ENCODE measurements around the gene HBP1. TPM values are rescaled to one million over a fixed set of nuclear protein-coding genes. Genes with fewer than 3 reads are reported as not detected.

HBP1 gene
- total RNA-seq, 2 donors from 2014 or later, result 30.3 to 48.8 TPM

GRCh38 chr7:107169120-107170050, 582 bp downstream of the HBP1 start:
- WGBS, 2 donors, result 0 to 1% methylated on average over 29 to 73 of the region's 73 CpGs
- Histone ChIP-seq H3K27ac (peak overlapping the region; percentile 96 to 100 (median 99)), H3K9me3 (no peaks in the 10 kb centered on the region), H3K4me1 (peaks cover 42% of the 10 kb centered on the region), H3K27me3 (no peaks in the 10 kb centered on the region), H3K36me3 (replicated peaks in 1 of 2; ENCODE audit: insufficient read depth in 1 of 2, low read depth in 2 of 2) (no peaks in the 10 kb centered on the region), H3K4me3 (peak overlapping the region; percentile 95 to 99)
- TF ChIP-seq POLR2A (IDR thresholded peaks at IDR 0.05) (peak; percentile 50 to 72 (median 69)), CTCF (IDR thresholded peaks at IDR 0.05) (peak in 4 of 7 experiments; percentile 16 to 45 (median 25))
- peak; percentile 71 for ATAC-seq
- DNase-seq, result peak; percentile 97 to 99 (median 98)
- intact Hi-C loops (cut with DNase I), result no loop called here

- TF ChIP-seq CTCF (IDR thresholded peaks at IDR 0.05), result no peak
- TF ChIP-seq POLR2A (IDR thresholded peaks at IDR 0.05), result peak in 1 of 3 donors; percentile 57
- DNase-seq, result no peak
- Histone ChIP-seq H3K36me3 (replicated peaks in 1 of 2; ENCODE audit: insufficient read depth in 1 of 2, low read depth in 2 of 2) (no peaks in the 10 kb centered on the region), H3K4me1 (peaks cover 51% of the 10 kb centered on the region), H3K27ac (peak overlapping the region; percentile 19 to 100 (median 99)), H3K4me3 (peak overlapping the region; percentile 95 to 99), H3K9me3 (no peaks in the 10 kb centered on the region), H3K27me3 (no peaks in the 10 kb centered on the region)
- no peak for ATAC-seq
- intact Hi-C loops (cut with DNase I), result no loop called here
- WGBS, 2 donors, result 8% methylated on average over 13 of the region's 13 CpGs
Observed at GRCh38 chr7:107170051-107170915, 1.5 kb downstream of the HBP1 start.

GRCh38 chr7:107171496-107171895, 2.7 kb downstream of the HBP1 start:
- Histone ChIP-seq H3K9me3 (no peaks in the 10 kb centered on the region), H3K36me3 (replicated peaks in 1 of 2; ENCODE audit: insufficient read depth in 1 of 2, low read depth in 2 of 2) (no peaks in the 10 kb centered on the region), H3K27me3 (no peaks in the 10 kb centered on the region), H3K4me3 (no peak overlapping the region), H3K4me1 (peaks cover 52% of the 10 kb centered on the region), H3K27ac (peak overlapping the region in 2 of 4 donors; percentile 21 to 100)
- TF ChIP-seq POLR2A (IDR thresholded peaks at IDR 0.05) (no peak), CTCF (IDR thresholded peaks at IDR 0.05) (no peak)
- no peak for DNase-seq
- 85 to 88% methylated on average over 12 of the region's 12 CpGs for WGBS, 2 donors
- intact Hi-C loops (cut with DNase I), result no loop called here
- ATAC-seq, result no peak

- DNase-seq, result no peak
- 65 to 68% methylated on average over 4 of the region's 4 CpGs for WGBS, 2 donors
- intact Hi-C loops (cut with DNase I), result no loop called here
- no peak for ATAC-seq
- no peaks in the 10 kb centered on the region for H3K36me3 ChIP-seq (replicated peaks in 1 of 2; ENCODE audit: insufficient read depth in 1 of 2, low read depth in 2 of 2)
- peaks cover 61% of the 10 kb centered on the region for H3K4me1 ChIP-seq
- peak overlapping the region in 1 of 4 donors; percentile 26 for H3K27ac ChIP-seq
- H3K9me3 ChIP-seq, result no peaks in the 10 kb centered on the region
- H3K4me3 ChIP-seq, result no peak overlapping the region
- no peaks in the 10 kb centered on the region for H3K27me3 ChIP-seq
- TF ChIP-seq POLR2A (IDR thresholded peaks at IDR 0.05), result no peak
- TF ChIP-seq CTCF (IDR thresholded peaks at IDR 0.05), result no peak
Observed at GRCh38 chr7:107172276-107173032, 3.7 kb downstream of the HBP1 start.

Measured in body of pancreas (tissue), 4 donors.